HG02642 (cell line): ENCODE data around the gene AP4S1.
"Not testable (repeated sequence)": the region's sequence is repeated elsewhere in the genome, so short reads cannot be mapped to it uniquely, and the experiment has no call there.

Source experiments
- ATAC-seq: cut with Tn5 transposase; IDR thresholded peaks from one replicate; pipeline ENCODE4 v1.9.1; 2021; ENCODE audit warnings: mild to moderate bottlenecking; ENCODE audit not compliant: unreplicated experiment, poor library complexity

AP4S1 gene

DNA sequence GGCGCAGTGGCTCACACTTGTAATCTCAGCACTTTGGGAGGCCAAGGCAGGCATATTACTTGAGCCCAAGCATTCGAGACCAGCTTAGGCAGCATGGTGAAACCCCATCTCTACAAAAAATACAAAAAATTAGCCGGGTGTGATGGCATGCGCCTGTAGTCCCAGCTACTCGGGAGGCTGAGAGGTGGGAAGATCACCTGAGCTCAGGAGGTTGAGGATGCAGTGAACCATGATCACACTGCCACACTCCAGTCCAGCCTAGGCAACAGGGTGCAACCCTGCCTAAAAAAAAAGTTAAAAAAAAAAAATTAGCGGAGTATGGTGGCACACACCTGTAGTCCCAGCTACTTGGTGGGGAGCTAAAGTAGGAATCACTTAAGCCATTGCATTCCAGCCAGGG, 21.4 kb upstream of the AP4S1 start:
- not testable (repeated sequence) for ATAC-seq

DNA sequence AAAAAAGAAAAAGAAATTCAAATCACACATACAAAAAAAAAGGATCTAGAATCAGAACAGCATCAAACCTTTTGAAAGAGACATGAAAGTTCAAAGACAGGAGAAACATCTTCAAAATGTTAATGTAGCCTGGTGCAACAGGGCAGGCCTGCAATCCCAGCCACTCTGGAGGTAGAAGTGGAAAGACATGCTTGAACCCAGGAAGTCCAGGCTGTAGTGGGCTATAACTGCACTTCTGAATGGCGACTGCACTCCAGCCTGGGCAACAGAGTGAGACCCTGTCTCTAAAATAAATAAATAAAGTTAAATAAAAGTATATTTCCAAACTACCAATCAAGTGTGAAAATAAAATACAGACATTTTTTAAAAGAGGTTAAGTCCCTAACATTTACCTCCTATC, 18.7 kb upstream of the AP4S1 start:
- no peak for ATAC-seq

DNA sequence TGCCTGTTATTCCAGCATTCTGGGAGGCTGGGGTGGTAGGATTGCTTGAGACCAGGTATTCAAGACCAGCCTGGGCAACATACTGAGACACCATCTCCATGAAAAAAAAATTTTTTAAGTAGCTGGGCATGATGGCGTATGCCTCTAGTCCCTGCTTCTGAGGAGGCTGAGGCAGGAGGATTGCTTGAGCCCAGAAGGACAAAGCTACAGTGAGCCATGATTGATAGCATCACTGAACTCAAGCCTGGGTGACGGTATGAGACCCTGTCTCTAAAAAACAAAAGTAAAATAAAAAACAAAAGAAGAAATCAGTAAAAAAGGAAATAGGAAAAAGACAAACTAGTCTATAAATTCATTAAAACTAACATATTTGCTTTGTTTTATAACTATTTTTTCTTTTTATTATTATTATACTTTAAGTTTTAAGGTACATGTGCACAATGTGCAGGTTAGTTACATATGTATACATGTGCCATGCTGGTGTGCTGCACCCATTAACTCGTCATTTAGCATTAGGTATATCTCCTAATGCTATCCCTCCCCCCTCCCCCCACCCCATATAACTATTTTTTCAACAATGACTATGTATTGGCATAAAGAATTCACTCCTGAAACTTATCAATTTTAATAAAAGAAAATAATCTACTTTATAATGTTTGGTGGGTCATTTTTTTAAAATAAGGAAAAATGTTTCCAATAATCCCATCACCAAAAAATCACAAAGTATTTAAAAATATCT, 15.4 kb upstream of the AP4S1 start:
- ATAC-seq = no peak

DNA sequence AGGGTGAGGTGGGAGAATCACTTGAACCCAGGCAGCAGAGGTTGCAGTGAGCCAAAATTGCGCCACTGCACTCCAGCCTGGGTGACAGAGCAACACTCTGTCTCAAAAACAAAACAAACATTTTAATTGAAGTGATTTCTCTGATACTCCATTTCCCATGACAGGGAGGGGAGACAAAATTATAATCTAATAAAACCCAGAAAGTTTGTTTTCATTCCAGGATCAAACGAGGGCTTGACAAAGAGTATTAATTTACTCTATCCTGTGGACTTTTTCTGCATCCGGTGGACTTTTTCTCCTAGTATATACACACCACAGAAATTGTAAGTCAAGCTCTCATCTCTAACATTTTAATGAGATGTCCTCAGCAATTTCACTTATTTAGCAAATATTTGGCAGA, 14.5 kb upstream of the AP4S1 start:
- no peak for ATAC-seq

DNA sequence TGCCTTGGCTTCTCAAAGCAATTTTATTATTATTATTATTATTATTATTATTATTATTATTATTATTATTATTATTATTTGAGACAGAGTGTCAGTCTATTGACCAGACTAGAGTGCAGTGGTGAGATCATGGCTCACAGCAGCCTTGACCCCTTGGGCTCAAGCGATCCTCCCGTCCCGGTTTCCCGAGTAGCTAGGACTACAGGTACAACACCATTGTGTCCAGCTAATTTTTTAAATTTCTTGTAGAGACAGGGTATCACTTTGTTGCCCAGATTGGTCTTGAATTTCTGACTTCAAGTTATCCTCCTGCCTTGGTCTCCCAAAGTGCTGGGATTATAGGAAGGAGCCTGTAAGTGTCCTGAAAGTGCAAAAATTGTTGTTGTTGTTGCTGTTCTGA, 11.6 kb upstream of the AP4S1 start:
- no peak for ATAC-seq

DNA sequence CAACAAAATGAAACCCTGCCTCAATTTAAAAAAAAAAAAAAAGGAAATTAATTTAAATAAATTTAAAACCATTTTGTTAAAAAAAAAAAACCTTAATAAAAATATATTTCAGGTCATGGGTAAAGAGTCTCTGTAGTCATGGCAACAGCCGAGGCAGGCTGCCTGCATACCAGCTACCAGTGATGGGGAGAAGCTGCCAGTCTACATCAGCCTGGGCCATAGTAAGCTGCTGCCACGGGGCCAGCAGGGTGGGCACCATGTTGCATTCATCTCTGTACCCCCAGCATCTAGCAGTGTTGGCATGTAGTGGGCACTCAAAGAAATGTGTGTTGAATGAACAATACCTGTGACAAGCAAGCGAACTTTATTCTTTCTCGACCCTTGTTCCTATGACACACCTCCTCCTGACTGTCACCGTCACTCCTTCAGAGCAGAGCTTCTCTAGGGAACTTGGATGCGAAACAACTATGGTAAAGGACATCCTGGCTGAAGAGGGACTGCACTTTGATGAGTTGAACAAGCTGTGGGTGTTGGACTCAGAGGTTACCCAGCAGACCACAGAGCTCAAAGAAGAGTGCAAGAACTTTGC, 7.3 kb upstream of the AP4S1 start:
- ATAC-seq = no peak

DNA sequence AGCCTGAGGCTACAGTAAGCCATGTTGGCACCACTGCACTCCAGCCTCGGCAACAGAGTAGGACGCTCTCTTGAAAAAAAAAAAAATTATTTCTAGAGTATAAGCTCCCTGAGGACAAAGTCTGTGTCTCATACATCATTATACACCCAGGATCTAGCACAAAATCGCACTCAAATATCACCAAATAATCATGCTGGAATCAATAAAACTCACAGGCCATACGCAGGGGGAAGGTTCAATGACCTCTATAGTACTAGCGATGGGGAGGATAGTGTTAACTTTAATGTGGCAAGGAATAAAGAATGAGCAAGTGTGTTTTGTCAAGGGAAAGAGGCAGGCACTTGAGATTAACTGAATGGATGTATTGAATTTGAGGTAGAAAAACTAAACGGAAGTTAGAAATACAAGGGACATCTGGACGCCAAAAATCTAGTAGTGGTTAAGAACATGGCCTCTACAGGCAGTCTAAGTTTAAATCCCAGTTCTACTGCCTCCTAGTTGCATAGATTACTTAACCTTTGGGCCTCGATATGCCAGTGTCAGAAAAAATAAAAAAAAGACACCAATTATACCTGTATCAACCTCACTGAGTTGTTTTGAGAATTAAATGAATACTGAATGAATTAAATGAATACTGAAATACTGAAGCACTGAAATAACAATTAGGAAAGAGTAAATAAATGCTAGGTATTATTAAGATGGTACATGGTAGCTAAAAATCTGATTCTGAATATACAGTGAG, 4.4 kb upstream of the AP4S1 start:
- ATAC-seq = no peak

DNA sequence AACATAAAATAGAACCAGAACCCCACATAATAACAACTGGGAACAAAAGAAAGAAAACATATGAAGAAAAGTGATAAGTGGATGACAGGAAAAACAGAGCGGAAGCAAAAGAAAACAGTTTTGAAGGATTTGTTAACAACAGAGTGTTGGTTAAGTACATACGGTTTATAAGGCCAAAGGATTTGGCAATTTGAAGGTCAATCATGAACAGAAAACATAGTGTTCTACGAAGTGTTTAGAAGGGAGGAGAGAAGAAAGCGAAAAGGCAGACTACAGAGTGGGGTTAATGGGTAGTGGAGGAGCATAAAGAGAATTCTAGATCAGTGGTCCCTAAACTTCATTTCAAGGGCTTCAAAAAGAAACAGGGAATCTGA, 3.9 kb upstream of the AP4S1 start:
- ATAC-seq = no peak

DNA sequence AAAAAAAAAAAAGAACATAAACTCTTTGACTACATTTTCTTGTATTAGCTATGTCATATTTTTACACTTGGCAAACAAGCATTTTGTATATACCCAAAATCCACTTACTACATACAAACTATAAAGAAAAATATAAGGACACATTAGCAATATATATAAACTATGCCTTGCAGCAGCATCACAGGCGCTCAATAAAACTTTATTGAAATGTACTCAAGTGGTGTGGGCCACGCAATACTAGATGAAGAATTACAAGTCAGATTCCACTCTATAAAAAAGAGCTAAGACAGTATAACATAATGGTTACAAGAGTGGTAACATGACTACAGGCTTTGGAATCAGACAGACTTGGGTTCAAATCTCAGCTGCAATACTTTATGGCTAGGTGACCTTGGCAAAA, 3.1 kb upstream of the AP4S1 start:
- no peak for ATAC-seq

DNA sequence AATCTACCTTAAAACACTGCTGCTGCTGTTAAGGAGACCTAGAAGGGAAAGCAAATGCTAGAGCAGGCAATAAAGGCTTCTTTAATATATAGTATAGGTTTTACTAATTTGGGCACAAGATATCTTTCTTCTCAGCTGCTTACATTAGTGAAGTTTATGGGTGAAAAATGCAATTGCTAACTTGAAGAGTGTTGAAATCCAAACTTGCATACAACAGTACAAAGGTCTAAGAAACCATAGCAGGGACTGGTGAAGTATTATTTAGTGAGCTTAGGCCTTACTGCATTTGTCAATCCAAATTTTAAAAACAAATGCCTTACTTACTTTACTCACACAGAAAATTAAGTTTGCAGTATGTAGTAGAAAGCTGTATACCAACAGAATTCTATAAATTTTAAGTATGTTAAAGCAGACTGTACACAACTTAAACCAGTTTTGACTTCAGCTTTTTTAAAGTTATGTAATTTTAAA, 1.4 kb upstream of the AP4S1 start:
- no peak for ATAC-seq

DNA sequence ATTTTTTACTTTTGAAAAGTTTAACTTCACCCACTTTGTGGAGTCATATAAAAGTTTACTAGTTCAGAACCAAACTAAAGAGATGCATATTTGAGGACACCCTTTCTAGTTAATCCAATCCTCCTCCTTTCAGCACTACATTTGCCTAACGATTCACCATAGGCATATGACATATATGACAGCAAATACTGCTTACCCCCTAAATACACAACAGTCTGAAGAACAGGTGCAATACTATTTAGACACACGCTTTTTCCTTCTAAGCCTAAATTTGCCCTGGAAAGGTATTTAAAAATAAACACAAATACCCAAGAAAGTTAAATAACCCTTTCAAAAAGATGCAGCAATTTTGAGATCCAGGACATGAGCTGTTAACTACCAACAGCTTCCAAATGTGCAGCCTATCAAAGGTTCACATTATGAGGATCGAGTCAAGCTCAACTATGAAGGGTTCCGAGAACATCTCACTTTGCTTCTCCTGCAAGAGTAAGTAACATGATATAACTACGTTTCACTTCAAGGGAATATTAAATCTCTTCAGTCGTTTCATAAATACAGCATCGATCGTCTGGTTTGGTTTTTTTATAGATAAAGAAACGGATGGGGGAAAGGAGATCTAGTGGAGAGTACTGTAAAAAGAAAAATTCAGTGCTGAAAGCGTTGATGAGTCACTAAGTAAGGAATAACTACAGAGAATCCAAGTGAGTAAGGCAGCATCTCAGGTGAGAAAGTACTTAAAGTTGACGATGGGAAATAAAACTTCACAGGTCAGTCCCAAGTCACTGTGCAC, 677 bp upstream of the AP4S1 start:
- ATAC-seq = no peak

DNA sequence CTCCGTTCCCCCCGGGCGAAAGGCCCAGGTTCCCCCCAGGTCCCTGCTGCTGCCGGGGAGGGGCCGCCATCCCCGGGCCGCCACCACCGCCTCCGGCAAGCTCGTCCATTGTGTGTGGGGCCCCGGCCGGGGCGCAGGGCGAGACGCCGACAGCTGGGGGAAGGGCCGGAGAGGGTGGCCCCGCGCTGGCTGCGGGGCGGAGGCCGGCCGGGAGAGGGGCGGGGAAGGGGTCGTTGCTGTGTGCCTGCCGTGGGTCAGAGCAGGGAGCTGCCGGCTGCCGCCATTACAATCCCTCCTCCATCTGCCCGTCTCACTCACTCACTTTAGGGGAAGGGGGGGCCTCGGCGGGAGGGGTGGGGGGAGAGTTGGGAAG, 614 bp downstream of the AP4S1 start, which contains the start of gene STRN3:
STRN3 (minus strand) TSS at position 303 of the 373 bp plus-strand sequence; CDS start at position 109, 194 bp downstream.
- ATAC-seq = no peak

DNA sequence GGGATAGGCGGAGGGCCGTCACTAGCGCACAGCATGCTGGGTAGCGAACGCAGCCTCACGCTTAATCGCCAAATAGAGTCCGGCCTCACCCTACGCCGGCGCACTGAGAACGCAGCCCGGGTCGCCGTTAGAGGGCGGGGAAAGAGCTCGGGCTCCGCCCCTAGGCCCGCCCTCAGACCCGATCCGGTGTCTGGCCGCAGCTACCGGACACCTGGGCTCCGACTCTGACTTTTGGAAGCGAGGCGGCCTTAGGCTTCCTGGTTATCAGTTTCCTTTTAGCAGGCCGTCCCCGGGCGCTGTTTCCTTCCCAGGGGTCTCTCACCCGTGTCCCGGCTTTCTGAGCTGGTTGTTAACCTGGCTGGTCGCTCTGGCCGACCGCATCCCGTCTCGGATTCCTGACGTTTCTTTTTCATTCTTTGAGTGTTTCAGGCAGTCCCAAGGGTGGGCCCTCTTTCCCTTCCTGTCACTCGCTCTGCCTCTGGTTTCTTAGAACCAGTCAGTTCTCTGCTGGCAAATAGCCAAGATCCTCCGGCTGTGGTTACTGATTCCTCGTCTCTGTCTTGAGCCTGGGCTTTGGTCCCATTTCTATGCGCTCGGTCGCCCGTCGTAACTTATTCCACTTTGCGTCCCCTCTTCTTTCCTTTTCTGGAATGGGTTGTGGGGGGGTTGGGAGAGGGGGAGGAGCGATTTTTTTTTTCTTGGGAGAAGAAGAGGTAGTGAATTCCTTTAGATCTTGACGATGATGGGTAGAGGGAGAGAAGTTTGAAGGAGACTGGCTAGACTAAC, 1.2 kb downstream of the AP4S1 start:
- peak; percentile 93 for ATAC-seq

DNA sequence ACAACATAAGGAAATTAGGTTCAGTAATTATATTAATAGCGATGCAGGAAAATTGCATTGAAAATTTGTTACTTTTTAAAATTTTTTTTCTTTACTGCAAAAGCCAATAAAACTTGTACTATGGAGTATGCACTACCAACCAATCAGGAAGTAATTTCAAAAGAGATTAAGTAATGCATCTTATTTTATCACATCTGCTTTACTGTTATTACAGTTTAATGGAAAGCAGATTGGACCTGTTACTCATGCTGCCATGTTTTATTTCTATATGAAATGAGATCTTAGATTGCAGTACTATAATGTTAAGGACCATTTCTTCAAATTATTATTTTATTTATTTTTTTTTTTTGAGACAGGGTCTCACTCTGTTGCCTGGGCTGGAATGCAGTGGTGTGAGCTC, 2.4 kb downstream of the AP4S1 start:
- no peak for ATAC-seq

DNA sequence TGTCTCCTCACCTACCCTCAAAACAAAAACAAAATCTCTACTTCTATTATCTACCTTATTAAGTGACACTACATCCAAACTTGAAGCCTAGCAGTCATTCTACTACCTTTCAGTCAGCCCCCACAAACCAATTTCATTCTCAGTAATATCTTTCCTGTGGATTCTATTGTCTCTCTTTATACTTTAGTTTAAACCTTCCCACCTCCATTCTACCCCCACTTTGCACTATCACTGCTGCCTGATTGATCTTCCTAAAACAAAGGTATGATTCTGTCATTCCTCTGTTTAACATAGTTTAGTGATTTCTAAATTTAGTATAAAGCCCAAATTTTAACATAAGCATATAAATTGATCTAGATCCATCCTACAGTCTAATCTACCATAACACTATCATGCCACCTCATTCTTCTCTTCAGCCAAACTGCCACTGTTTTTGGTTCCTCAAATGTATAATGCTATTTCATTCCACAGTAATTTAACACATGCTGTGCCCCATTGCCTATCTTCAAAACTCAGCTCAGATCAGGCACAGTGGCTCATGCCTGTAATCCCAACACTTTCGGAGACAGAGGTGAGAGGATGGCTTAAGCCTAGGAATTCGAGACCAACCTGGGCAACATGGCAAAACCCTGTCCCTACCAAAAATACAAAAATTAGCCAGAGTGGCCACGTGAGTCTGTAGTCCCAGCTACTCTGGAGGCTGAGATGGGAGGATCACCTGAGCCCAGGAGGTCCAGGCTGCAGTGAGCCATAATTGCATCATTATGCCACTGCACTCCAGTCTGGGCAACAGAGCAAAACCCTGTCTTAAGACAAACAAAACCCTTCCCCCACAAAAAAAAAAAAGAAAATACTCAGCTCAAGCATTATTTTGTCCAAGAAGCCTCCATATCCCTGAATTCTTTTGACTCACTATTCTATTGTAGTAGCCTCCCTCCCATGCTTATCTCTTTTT, 3.8 kb downstream of the AP4S1 start:
- no peak for ATAC-seq

DNA sequence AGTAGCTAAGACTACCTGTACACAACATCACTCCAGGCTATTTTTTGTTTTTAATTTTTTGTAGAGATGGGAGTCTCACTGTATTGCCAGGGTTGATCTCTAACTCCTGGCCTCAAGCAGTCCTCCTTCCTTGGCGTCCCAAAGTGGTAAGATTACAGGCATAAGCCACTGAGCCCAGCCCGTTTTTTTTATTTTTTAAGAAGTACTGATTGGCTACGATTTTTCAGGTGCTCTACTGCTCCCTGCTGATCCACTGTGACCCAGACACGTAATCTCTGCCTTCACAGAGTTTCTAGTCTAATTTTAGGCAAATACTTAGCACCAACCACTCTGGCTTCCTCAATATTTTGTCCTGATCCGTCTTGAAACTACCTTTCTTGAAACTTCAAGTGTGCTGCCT, 5.0 kb downstream of the AP4S1 start:
- ATAC-seq = no peak

DNA sequence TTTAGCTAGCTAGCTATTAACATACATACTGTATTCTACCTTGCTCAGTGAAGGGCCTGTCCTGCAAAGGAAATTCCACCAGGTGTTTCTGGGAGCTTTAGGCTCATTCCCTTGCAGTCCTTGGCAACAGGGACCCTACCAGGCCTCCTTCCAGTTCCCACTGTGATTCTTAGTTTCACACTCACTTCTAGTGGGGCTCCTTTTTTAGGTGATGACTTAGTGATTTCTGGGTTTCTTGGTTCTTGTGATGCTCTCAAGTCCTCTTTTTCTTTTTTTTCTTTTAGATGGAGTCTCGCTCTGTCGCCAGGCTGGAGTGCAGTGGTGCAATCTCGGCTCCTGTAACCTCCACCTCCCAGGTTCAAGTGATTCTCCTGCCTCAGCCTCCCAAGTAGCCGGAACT, 11.1 kb downstream of the AP4S1 start:
- no peak for ATAC-seq

DNA sequence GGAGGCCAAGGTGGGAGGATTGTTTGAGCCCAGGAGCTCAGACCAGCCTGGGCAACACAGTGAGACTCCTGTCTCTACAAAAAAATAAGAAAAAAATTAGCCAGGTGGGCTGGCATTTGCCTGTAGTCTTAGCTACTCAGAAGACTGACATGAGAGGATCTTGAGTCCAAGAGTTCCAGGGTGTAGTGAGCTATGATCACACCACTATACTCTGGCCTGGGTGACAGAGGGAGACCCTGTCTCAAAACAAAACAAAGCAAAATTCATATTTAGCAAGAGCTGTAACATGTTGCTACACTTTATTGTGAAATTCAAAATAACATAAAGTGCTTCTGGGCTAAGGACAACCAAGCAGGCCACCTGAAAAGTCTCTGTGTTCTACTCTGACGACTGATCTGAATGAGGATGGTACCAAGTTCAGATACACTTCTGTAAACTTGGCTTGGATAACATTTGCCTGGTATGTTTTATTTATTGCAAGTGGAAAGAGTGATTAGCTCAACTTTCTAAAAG, 12.3 kb downstream of the AP4S1 start:
- ATAC-seq = no peak
